GM08714 (cell line): ENCODE results near the gene KCNH5.

ENCODE experiments used
- H3K4me3 ChIP-seq: fragments of 200-500 bp; sonication (Bioruptor generic); 2 replicates; pipeline ENCODE4 v1.5.1; 2014; ENCODE audit warnings: mild to moderate bottlenecking, low read length, inconsistent platforms
- ZNF274 ChIP-seq: IDR thresholded peaks from 2 replicates; pipeline ENCODE4 v1.6.1; 2012; ENCODE audit warnings: mild to moderate bottlenecking, low read depth, low read length

KCNH5 gene

GRCh38 chr14:62673014-62673755 is 372.1 kb downstream of the KCNH5 start:
- TF ChIP-seq ZNF274 = no peak
- H3K4me3 ChIP-seq = no peak overlapping the region

GRCh38 chr14:62670526-62670925 is 374.7 kb downstream of the KCNH5 start:
- H3K4me3 ChIP-seq = no peak overlapping the region
- TF ChIP-seq ZNF274 = no peak

GRCh38 chr14:62667421-62667914 is 377.8 kb downstream of the KCNH5 start:
- no peak overlapping the region for H3K4me3 ChIP-seq
- TF ChIP-seq ZNF274 = no peak

GRCh38 chr14:62665286-62665685 is 380.0 kb downstream of the KCNH5 start:
- no peak overlapping the region for H3K4me3 ChIP-seq
- no peak for TF ChIP-seq ZNF274

- TF ChIP-seq ZNF274 = no peak
Observed at GRCh38 chr14:62663456-62663821, 381.8 kb downstream of the KCNH5 start.

GRCh38 chr14:62662811-62663455 is 382.3 kb downstream of the KCNH5 start:
- TF ChIP-seq ZNF274 = no peak
- H3K4me3 ChIP-seq = no peak overlapping the region

More at GRCh38 chr14:62663456-62663821, 381.8 kb downstream of the KCNH5 start:
- H3K4me3 ChIP-seq = no peak overlapping the region

GRCh38 chr14:62661818-62662217 is 383.4 kb downstream of the KCNH5 start:
- no peak overlapping the region for H3K4me3 ChIP-seq
- TF ChIP-seq ZNF274 = no peak

GRCh38 chr14:62658631-62659030 is 386.6 kb downstream of the KCNH5 start:
- no peak for TF ChIP-seq ZNF274
- no peak overlapping the region for H3K4me3 ChIP-seq

- TF ChIP-seq ZNF274 = no peak
Observed at GRCh38 chr14:62657376-62657775, 387.9 kb downstream of the KCNH5 start.

GRCh38 chr14:62655166-62655565 is 390.1 kb downstream of the KCNH5 start:
- no peak overlapping the region for H3K4me3 ChIP-seq
- no peak for TF ChIP-seq ZNF274

More at GRCh38 chr14:62657376-62657775, 387.9 kb downstream of the KCNH5 start:
- no peak overlapping the region for H3K4me3 ChIP-seq

GRCh38 chr14:62654641-62655040 is 390.6 kb downstream of the KCNH5 start:
- no peak for TF ChIP-seq ZNF274
- H3K4me3 ChIP-seq = no peak overlapping the region
